NT2/D1 (cell line): ENCODE measurements around the gene TRIML1.

Source experiments
- YY1 ChIP-seq: IDR thresholded peaks from 2 replicates; pipeline ENCODE4 v1.6.1; 2011; ENCODE audit not compliant: insufficient read length, insufficient read depth
- ZNF274 ChIP-seq: IDR thresholded peaks from 2 replicates; pipeline ENCODE4 v1.6.1; 2011; ENCODE audit warnings: mild to moderate bottlenecking, low read depth, low read length

- no peak for TF ChIP-seq ZNF274
- TF ChIP-seq YY1, result no peak
These were observed 7.9 kb downstream of the TRIML1 start for GRCh38 chr4:188147176-188147575.
